ENCODE measurements around the gene DGKB.

Gene DGKB

GRCh38 chr7:14911077-14911476, 8.5 kb upstream of the DGKB start:
- no peak overlapping the region for H3K27ac ChIP-seq (ENCODE audit: low read length, poor library complexity, severe bottlenecking)
- H2BK120ac ChIP-seq (ENCODE audit: low read depth, low read length) = no peak overlapping the region
- H3K4ac ChIP-seq (ENCODE audit: low read depth in 1 of 2, low read length in 2 of 2) = no peak overlapping the region
- H2AK5ac ChIP-seq (ENCODE audit: low read length, severe bottlenecking) = no peak overlapping the region
- no peak overlapping the region for H2BK12ac ChIP-seq (ENCODE audit: low read length in 2 of 2)
- H3K9me3 ChIP-seq (ENCODE audit: control insufficient read depth, low read length) = no peaks in the 10 kb centered on the region
- H3K14ac ChIP-seq (ENCODE audit: low read length in 2 of 2) = no peak overlapping the region
- H2AFZ ChIP-seq (ENCODE audit: low read depth, low read length) = no peak overlapping the region
- no peaks in the 10 kb centered on the region for H3K27me3 ChIP-seq (ENCODE audit: control insufficient read depth in 1 of 2, insufficient read depth in 1 of 2, low read length in 2 of 2)
- no peak overlapping the region for H3K23ac ChIP-seq (ENCODE audit: low read length in 2 of 2)
- no peaks in the 10 kb centered on the region for H3K4me1 ChIP-seq (ENCODE audit: control insufficient read depth, insufficient read depth, low read depth, low read length)
- H3K79me1 ChIP-seq (replicated peaks; ENCODE audit: low read length, poor library complexity, severe bottlenecking) = no peaks in the 10 kb centered on the region
- H4K91ac ChIP-seq (ENCODE audit: low read length) = no peak overlapping the region
- H3K9ac ChIP-seq (ENCODE audit: low read length) = no peak overlapping the region
- H3K4me3 ChIP-seq (ENCODE audit: insufficient read depth in 1 of 2, low read depth in 1 of 2, low read length in 2 of 2) = no peak overlapping the region
- DNase-seq = no peak
- H3K18ac ChIP-seq (ENCODE audit: low read depth in 1 of 2, low read length in 2 of 2) = no peak overlapping the region
- no peak overlapping the region for H3K4me2 ChIP-seq (ENCODE audit: low read length, poor library complexity, severe bottlenecking)
- H2BK5ac ChIP-seq (ENCODE audit: low read depth, low read length, poor library complexity, severe bottlenecking) = no peak overlapping the region
- no peak overlapping the region for H2BK15ac ChIP-seq (ENCODE audit: low read depth, poor library complexity, severe bottlenecking)
- no peak overlapping the region for H4K8ac ChIP-seq (ENCODE audit: low read length)
- H3K36me3 ChIP-seq (ENCODE audit: control insufficient read depth in 1 of 2, insufficient read depth in 2 of 2, low read depth in 1 of 2, low read length in 2 of 2) = no peaks in the 10 kb centered on the region

- no peak overlapping the region for H2AFZ ChIP-seq (ENCODE audit: low read depth, low read length)
- H3K4me3 ChIP-seq (ENCODE audit: insufficient read depth in 1 of 2, low read depth in 1 of 2, low read length in 2 of 2) = no peak overlapping the region
- H3K9ac ChIP-seq (ENCODE audit: low read length) = no peak overlapping the region
- H3K36me3 ChIP-seq (ENCODE audit: control insufficient read depth in 1 of 2, insufficient read depth in 2 of 2, low read depth in 1 of 2, low read length in 2 of 2) = no peaks in the 10 kb centered on the region
- no peak overlapping the region for H3K23ac ChIP-seq (ENCODE audit: low read length in 2 of 2)
- no peaks in the 10 kb centered on the region for H3K79me1 ChIP-seq (replicated peaks; ENCODE audit: low read length, poor library complexity, severe bottlenecking)
- H3K27me3 ChIP-seq (ENCODE audit: control insufficient read depth in 1 of 2, insufficient read depth in 1 of 2, low read length in 2 of 2) = peaks cover 0 to 4% of the 10 kb centered on the region in 2 experiments
- no peak overlapping the region for H3K4me2 ChIP-seq (ENCODE audit: low read length, poor library complexity, severe bottlenecking)
- no peak overlapping the region for H4K91ac ChIP-seq (ENCODE audit: low read length)
- no peak overlapping the region for H2BK12ac ChIP-seq (ENCODE audit: low read length in 2 of 2)
- H2BK15ac ChIP-seq (ENCODE audit: low read depth, poor library complexity, severe bottlenecking) = no peak overlapping the region
- H3K27ac ChIP-seq (ENCODE audit: low read length, poor library complexity, severe bottlenecking) = no peak overlapping the region
- no peak overlapping the region for H2AK5ac ChIP-seq (ENCODE audit: low read length, severe bottlenecking)
- no peaks in the 10 kb centered on the region for H3K9me3 ChIP-seq (ENCODE audit: control insufficient read depth, low read length)
- no peak overlapping the region for H2BK5ac ChIP-seq (ENCODE audit: low read depth, low read length, poor library complexity, severe bottlenecking)
- no peak for DNase-seq
- H2BK120ac ChIP-seq (ENCODE audit: low read depth, low read length) = no peak overlapping the region
- H3K18ac ChIP-seq (ENCODE audit: low read depth in 1 of 2, low read length in 2 of 2) = no peak overlapping the region
- no peak overlapping the region for H4K8ac ChIP-seq (ENCODE audit: low read length)
- H3K4me1 ChIP-seq (ENCODE audit: control insufficient read depth, insufficient read depth, low read depth, low read length) = no peaks in the 10 kb centered on the region
- no peak overlapping the region for H3K4ac ChIP-seq (ENCODE audit: low read depth in 1 of 2, low read length in 2 of 2)
- no peak overlapping the region for H3K14ac ChIP-seq (ENCODE audit: low read length in 2 of 2)
Observed at GRCh38 chr7:14908697-14909096, 6.1 kb upstream of the DGKB start.

GRCh38 chr7:14905764-14906163, 3.2 kb upstream of the DGKB start:
- Histone ChIP-seq H2BK12ac (ENCODE audit: low read length in 2 of 2) (no peak overlapping the region), H3K4me1 (ENCODE audit: control insufficient read depth, insufficient read depth, low read depth, low read length) (peaks cover 8% of the 10 kb centered on the region), H3K27me3 (ENCODE audit: control insufficient read depth in 1 of 2, insufficient read depth in 1 of 2, low read length in 2 of 2) (peaks cover 0 to 10% of the 10 kb centered on the region in 2 experiments), H2AFZ (ENCODE audit: low read depth, low read length) (no peak overlapping the region), H3K4ac (ENCODE audit: low read depth in 1 of 2, low read length in 2 of 2) (no peak overlapping the region), H4K91ac (ENCODE audit: low read length) (no peak overlapping the region), H4K8ac (ENCODE audit: low read length) (no peak overlapping the region), H3K36me3 (ENCODE audit: control insufficient read depth in 1 of 2, insufficient read depth in 2 of 2, low read depth in 1 of 2, low read length in 2 of 2) (no peaks in the 10 kb centered on the region), H3K4me3 (ENCODE audit: insufficient read depth in 1 of 2, low read depth in 1 of 2, low read length in 2 of 2) (no peak overlapping the region), H3K23ac (ENCODE audit: low read length in 2 of 2) (no peak overlapping the region), H2BK5ac (ENCODE audit: low read depth, low read length, poor library complexity, severe bottlenecking) (no peak overlapping the region), H2BK15ac (ENCODE audit: low read depth, poor library complexity, severe bottlenecking) (no peak overlapping the region), H3K18ac (ENCODE audit: low read depth in 1 of 2, low read length in 2 of 2) (no peak overlapping the region), H2BK120ac (ENCODE audit: low read depth, low read length) (no peak overlapping the region), H3K9me3 (ENCODE audit: control insufficient read depth, low read length) (no peaks in the 10 kb centered on the region), H3K79me1 (replicated peaks; ENCODE audit: low read length, poor library complexity, severe bottlenecking) (no peaks in the 10 kb centered on the region), H3K14ac (ENCODE audit: low read length in 2 of 2) (no peak overlapping the region), H3K9ac (ENCODE audit: low read length) (no peak overlapping the region), H2AK5ac (ENCODE audit: low read length, severe bottlenecking) (no peak overlapping the region), H3K4me2 (ENCODE audit: low read length, poor library complexity, severe bottlenecking) (no peak overlapping the region), H3K27ac (ENCODE audit: low read length, poor library complexity, severe bottlenecking) (no peak overlapping the region)
- WGBS = 46% methylated on average over 4 of the region's 4 CpGs
- DNase-seq = peak; percentile 3

DNA sequence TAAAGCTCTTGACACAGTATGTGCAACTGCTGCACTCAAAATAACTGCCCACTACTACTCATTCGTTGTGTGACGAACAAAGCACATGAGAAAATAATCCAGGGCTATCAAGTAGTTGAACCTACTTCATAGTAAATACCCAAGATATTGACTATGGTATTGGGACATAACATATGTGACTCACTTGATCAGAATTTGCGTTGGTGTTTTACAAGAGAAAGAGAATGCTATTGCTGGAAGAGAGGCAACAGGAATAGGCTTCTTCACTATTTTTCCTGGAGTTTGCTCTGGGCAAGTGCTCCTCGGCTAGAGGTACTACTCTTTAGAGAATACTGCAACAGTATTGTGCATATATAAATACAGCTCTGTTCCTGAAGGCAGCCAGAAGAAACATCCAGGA, 2.5 kb downstream of the DGKB start:
- Histone ChIP-seq H2BK12ac (ENCODE audit: low read length in 2 of 2) (no peak overlapping the region), H3K27ac (ENCODE audit: low read length, poor library complexity, severe bottlenecking) (no peak overlapping the region), H2AK5ac (ENCODE audit: low read length, severe bottlenecking) (no peak overlapping the region), H3K27me3 (ENCODE audit: control insufficient read depth in 1 of 2, insufficient read depth in 1 of 2, low read length in 2 of 2) (peaks cover 0 to 10% of the 10 kb centered on the region in 2 experiments), H3K4me3 (ENCODE audit: insufficient read depth in 1 of 2, low read depth in 1 of 2, low read length in 2 of 2) (no peak overlapping the region), H2BK15ac (ENCODE audit: low read depth, poor library complexity, severe bottlenecking) (no peak overlapping the region), H3K4ac (ENCODE audit: low read depth in 1 of 2, low read length in 2 of 2) (no peak overlapping the region), H4K8ac (ENCODE audit: low read length) (no peak overlapping the region), H3K14ac (ENCODE audit: low read length in 2 of 2) (no peak overlapping the region), H3K9me3 (ENCODE audit: control insufficient read depth, low read length) (no peaks in the 10 kb centered on the region), H3K18ac (ENCODE audit: low read depth in 1 of 2, low read length in 2 of 2) (no peak overlapping the region), H3K79me1 (replicated peaks; ENCODE audit: low read length, poor library complexity, severe bottlenecking) (no peaks in the 10 kb centered on the region), H3K23ac (ENCODE audit: low read length in 2 of 2) (no peak overlapping the region), H3K4me2 (ENCODE audit: low read length, poor library complexity, severe bottlenecking) (no peak overlapping the region), H3K4me1 (ENCODE audit: control insufficient read depth, insufficient read depth, low read depth, low read length) (peaks cover 8% of the 10 kb centered on the region), H3K9ac (ENCODE audit: low read length) (no peak overlapping the region), H4K91ac (ENCODE audit: low read length) (no peak overlapping the region), H3K36me3 (ENCODE audit: control insufficient read depth in 1 of 2, insufficient read depth in 2 of 2, low read depth in 1 of 2, low read length in 2 of 2) (no peaks in the 10 kb centered on the region), H2AFZ (ENCODE audit: low read depth, low read length) (no peak overlapping the region), H2BK120ac (ENCODE audit: low read depth, low read length) (no peak overlapping the region), H2BK5ac (ENCODE audit: low read depth, low read length, poor library complexity, severe bottlenecking) (no peak overlapping the region)
- 73% methylated on average over 1 of the region's 4 CpGs for WGBS
- DNase-seq = no peak
